Transverse colon (tissue), 3 donors: ENCODE data around the gene WNT4.

Experiments
- EP300 ChIP-seq: sonication (generic); formaldehyde crosslinking; IDR thresholded peaks from one replicate; pipeline ENCODE4 v1.6.1; 2017; ENCODE audit warnings: antibody characterized with exemption, low read depth
- POLR2A ChIP-seq: fragments of 450-650 bp; IDR thresholded peaks from one replicate; pipeline ENCODE4 v1.6.1; 2016; ENCODE audit warnings: antibody characterized with exemption, mild to moderate bottlenecking, moderate library complexity
- TF ChIP-seq, protein P1 (sequence below), 5 experiments: fragments of 200-600 bp in 3 of 5; fragments of 450-650 bp in 2 of 5; sonication (generic) in 3 of 5; IDR thresholded peaks; 1 replicate in 2 of 5; 2 replicates in 3 of 5; pipeline ENCODE4 v1.5.1; 2016 to 2017; ENCODE audit warnings: antibody characterized with exemption in 5 of 5, inconsistent platforms in 3 of 5, mild to moderate bottlenecking in 2 of 5, moderate library complexity in 1 of 5

- no peak for TF ChIP-seq POLR2A
- TF ChIP-seq, protein P1, sequence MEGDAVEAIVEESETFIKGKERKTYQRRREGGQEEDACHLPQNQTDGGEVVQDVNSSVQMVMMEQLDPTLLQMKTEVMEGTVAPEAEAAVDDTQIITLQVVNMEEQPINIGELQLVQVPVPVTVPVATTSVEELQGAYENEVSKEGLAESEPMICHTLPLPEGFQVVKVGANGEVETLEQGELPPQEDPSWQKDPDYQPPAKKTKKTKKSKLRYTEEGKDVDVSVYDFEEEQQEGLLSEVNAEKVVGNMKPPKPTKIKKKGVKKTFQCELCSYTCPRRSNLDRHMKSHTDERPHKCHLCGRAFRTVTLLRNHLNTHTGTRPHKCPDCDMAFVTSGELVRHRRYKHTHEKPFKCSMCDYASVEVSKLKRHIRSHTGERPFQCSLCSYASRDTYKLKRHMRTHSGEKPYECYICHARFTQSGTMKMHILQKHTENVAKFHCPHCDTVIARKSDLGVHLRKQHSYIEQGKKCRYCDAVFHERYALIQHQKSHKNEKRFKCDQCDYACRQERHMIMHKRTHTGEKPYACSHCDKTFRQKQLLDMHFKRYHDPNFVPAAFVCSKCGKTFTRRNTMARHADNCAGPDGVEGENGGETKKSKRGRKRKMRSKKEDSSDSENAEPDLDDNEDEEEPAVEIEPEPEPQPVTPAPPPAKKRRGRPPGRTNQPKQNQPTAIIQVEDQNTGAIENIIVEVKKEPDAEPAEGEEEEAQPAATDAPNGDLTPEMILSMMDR (IDR thresholded peaks at IDR 0.05): no peak
- TF ChIP-seq EP300: no peak
Measured at GRCh38 chr1:22107126-22107525, 35.8 kb downstream of the WNT4 start.
